Measurements from ENCODE around the gene NEUROD1. TPM values are rescaled to one million over a fixed set of nuclear protein-coding genes. Genes with fewer than 3 reads are reported as not detected.

Gene NEUROD1
- total RNA-seq, 1 experiment from 2014 or later: not detected

DNA sequence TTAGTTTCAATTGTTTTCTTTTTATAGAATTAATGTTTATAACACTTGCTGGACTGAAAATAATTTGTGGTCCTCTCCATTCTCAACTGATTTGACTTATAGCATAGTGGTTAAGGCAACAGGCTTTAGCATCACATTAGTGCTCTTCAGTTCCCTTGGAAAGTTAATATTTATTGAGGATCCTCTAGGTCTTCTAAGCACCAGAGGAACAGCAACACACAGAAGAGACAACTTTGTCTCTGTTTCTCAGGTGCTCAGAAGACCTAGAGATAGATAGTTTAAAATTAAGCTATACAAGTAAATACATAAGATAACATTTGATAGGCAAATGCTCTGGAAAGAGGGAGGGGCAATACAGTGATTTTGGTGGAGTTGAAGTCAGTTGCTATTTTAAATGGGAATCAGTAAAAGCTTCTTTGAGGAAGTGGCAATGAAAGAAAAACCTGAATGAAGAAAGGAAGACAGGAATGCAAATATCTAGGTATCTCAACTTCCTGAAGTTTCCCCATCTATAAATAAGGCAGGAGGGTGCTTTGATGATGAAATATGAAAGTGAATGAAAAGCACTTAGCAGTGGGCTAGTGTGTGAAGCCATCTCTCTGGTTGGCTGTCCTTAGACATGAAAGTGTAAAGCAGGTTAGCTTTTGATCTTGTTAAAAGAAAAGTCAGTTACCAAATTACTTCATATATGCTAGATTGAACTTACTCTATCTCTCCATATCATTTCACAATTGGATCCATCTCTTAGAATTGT, 7.9 kb downstream of the NEUROD1 start:
- Mint-ChIP-seq H3K9me3 (ENCODE audit: low read depth, unreplicated experiment) (no peaks in the 10 kb centered on the region), H3K4me1 (ENCODE audit: low read depth, unreplicated experiment) (no peaks in the 10 kb centered on the region), H3K36me3 (ENCODE audit: insufficient read depth, unreplicated experiment) (no peaks in the 10 kb centered on the region), H3K27ac (ENCODE audit: unreplicated experiment) (no peak overlapping the region), H3K27me3 (ENCODE audit: unreplicated experiment) (peaks cover 26% of the 10 kb centered on the region), H3K4me3 (ENCODE audit: low read depth, unreplicated experiment) (no peak overlapping the region)
- intact Hi-C loops (cut with micrococcal nuclease; ENCODE audit: unreplicated experiment): no loop called here
- DNase-seq: no peak
- TF ChIP-seq, protein P1, sequence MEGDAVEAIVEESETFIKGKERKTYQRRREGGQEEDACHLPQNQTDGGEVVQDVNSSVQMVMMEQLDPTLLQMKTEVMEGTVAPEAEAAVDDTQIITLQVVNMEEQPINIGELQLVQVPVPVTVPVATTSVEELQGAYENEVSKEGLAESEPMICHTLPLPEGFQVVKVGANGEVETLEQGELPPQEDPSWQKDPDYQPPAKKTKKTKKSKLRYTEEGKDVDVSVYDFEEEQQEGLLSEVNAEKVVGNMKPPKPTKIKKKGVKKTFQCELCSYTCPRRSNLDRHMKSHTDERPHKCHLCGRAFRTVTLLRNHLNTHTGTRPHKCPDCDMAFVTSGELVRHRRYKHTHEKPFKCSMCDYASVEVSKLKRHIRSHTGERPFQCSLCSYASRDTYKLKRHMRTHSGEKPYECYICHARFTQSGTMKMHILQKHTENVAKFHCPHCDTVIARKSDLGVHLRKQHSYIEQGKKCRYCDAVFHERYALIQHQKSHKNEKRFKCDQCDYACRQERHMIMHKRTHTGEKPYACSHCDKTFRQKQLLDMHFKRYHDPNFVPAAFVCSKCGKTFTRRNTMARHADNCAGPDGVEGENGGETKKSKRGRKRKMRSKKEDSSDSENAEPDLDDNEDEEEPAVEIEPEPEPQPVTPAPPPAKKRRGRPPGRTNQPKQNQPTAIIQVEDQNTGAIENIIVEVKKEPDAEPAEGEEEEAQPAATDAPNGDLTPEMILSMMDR (IDR thresholded peaks at IDR 0.05; ENCODE audit: unreplicated experiment): no peak
- no TSS peak for BruUV-seq (replicated peaks)
- CTCF ChIA-PET: no interaction called here

DNA sequence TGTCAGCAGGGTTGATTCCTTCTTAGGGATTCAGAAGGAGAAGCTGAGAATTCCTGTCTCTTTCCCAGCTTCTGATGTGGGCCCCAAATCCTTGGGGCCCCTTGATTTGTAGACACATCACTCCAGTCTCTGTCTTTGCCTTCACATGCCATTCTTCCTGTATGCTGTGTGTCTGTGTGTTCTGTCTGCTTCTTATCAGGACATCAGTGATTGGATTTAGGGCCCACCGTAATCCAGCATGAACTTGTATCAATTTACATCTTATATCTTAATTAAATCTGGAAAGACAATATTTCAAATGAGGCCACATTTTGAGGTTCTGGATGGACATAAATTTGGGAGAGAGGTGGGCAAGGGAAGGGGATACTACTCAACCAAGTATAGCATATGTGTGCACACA, 9.7 kb downstream of the NEUROD1 start:
- TF ChIP-seq, protein P1 (IDR thresholded peaks at IDR 0.05; ENCODE audit: unreplicated experiment): no peak
- no peak for DNase-seq
- intact Hi-C loops (cut with micrococcal nuclease; ENCODE audit: unreplicated experiment): no loop called here
- Mint-ChIP-seq H3K27ac (ENCODE audit: unreplicated experiment) (no peak overlapping the region), H3K4me1 (ENCODE audit: low read depth, unreplicated experiment) (no peaks in the 10 kb centered on the region), H3K27me3 (ENCODE audit: unreplicated experiment) (peaks cover 27% of the 10 kb centered on the region), H3K9me3 (ENCODE audit: low read depth, unreplicated experiment) (no peaks in the 10 kb centered on the region), H3K36me3 (ENCODE audit: insufficient read depth, unreplicated experiment) (no peaks in the 10 kb centered on the region), H3K4me3 (ENCODE audit: low read depth, unreplicated experiment) (no peak overlapping the region)
- CTCF ChIA-PET: no interaction called here
- no TSS peak for BruUV-seq (replicated peaks)

DNA sequence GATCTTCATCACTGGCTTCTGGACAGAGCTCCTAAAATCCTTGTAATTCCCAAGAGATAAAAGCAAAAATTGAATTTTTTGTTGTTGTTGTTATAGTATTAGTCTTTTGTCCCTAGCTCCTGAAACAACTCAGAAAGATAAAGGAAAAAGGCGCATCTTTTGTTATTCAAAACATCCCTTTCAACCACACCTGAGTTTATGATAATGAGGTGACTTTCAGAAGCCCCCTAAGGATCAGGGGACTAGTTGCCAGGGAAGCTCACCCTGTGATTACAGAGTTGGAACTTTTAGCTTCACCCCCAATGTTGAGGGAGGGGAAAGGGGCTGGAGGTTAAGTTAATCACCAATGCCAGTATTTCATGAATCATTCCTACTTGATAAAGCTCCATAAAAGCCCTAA, 13.1 kb downstream of the NEUROD1 start:
- no peaks in the 10 kb centered on the region for H3K36me3 Mint-ChIP-seq (ENCODE audit: insufficient read depth, unreplicated experiment)
- BruUV-seq (replicated peaks): no TSS peak
- DNase-seq: no peak
- intact Hi-C loops (cut with micrococcal nuclease; ENCODE audit: unreplicated experiment): no loop called here
- CTCF ChIA-PET: interaction anchor here (0.9 kb wide), 1 partner anchor 9 kb away, joined by 3 read pairs; no protein-coding TSS in a partner anchor
- no peak overlapping the region for H3K4me3 Mint-ChIP-seq (ENCODE audit: low read depth, unreplicated experiment)
- no peaks in the 10 kb centered on the region for H3K9me3 Mint-ChIP-seq (ENCODE audit: low read depth, unreplicated experiment)
- TF ChIP-seq, protein P1 (IDR thresholded peaks at IDR 0.05; ENCODE audit: unreplicated experiment): no peak
- no peaks in the 10 kb centered on the region for H3K4me1 Mint-ChIP-seq (ENCODE audit: low read depth, unreplicated experiment)
- no peak overlapping the region for H3K27ac Mint-ChIP-seq (ENCODE audit: unreplicated experiment)
- H3K27me3 Mint-ChIP-seq (ENCODE audit: unreplicated experiment): peaks cover 27% of the 10 kb centered on the region

DNA sequence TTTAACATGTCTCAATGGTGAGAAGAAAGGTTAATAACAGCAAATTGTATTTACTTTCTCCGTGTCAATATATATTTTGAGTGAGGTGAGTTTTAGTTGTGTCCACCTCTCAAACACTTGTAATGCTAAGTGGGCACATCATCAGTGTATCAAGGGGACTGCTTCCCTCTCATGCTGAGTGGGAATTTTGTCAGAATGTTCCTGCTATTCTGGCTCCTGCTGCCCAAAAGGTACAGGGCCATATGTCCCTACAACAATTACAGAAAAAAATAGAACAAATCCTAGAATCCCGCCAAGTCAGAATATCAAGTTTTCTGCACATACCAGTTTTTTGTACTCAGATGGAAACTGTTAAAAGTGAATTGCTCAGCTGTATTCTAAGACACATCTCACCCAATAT, 18.0 kb downstream of the NEUROD1 start:
- Mint-ChIP-seq H3K9me3 (ENCODE audit: low read depth, unreplicated experiment) (no peaks in the 10 kb centered on the region), H3K27ac (ENCODE audit: unreplicated experiment) (no peak overlapping the region), H3K36me3 (ENCODE audit: insufficient read depth, unreplicated experiment) (peaks cover 1% of the 10 kb centered on the region), H3K4me1 (ENCODE audit: low read depth, unreplicated experiment) (peaks cover 10% of the 10 kb centered on the region), H3K4me3 (ENCODE audit: low read depth, unreplicated experiment) (no peak overlapping the region), H3K27me3 (ENCODE audit: unreplicated experiment) (peaks cover under 1% of the 10 kb centered on the region)
- TF ChIP-seq, protein P1 (IDR thresholded peaks at IDR 0.05; ENCODE audit: unreplicated experiment): no peak
- no peak for DNase-seq
- no TSS peak for BruUV-seq (replicated peaks)
- intact Hi-C loops (cut with micrococcal nuclease; ENCODE audit: unreplicated experiment): no loop called here
- CTCF ChIA-PET: interaction anchor here (0.9 kb wide), 1 partner anchor 85 kb away, joined by 3 read pairs; no protein-coding TSS in a partner anchor

All from Calu3 (cell line).